Activated CD4-positive, alpha-beta T cell treated with anti-CD3 and anti-CD28 coated beads, Interleukin-2, amount 10 ng/mL, durations not matched to agents 24 days and 14 days (primary cell): ENCODE results near the gene LIN37. TPM values are rescaled to one million over a fixed set of nuclear protein-coding genes. Genes with fewer than 3 reads are reported as not detected.
"Not testable (repeated sequence)": the region's sequence is repeated elsewhere in the genome, so short reads cannot be mapped to it uniquely, and the experiment has no call there.

ENCODE experiments used
- DNase-seq: peaks from one replicate; pipeline ENCODE4 v3.0.0; 2022
- H3K27ac Mint-ChIP-seq: one replicate; pipeline ENCODE4 v1.8.0; 2022; ENCODE audit warnings: mild to moderate bottlenecking, mixed read lengths
- H3K27me3 Mint-ChIP-seq: one replicate; pipeline ENCODE4 v1.8.0; 2022; ENCODE audit warnings: mixed read lengths
- H3K36me3 Mint-ChIP-seq: one replicate; pipeline ENCODE4 v1.8.0; 2022; ENCODE audit warnings: low read depth, mild to moderate bottlenecking, mixed read lengths
- H3K4me1 Mint-ChIP-seq: one replicate; pipeline ENCODE4 v1.8.0; 2021; ENCODE audit warnings: mixed read lengths
- H3K4me3 Mint-ChIP-seq: one replicate; pipeline ENCODE4 v1.8.0; 2022; ENCODE audit warnings: mild to moderate bottlenecking, moderate library complexity, mixed read lengths
- H3K9me3 Mint-ChIP-seq: one replicate; pipeline ENCODE4 v1.8.0; 2021; ENCODE audit warnings: mixed read lengths
- intact Hi-C: fragments of 100-400 bp; cut with micrococcal nuclease; formaldehyde crosslinking; loops from one replicate; pipeline ENCODE4 v1.15.1; 2023
- total RNA-seq: library from RNA; stranded (reverse); gene quantifications from 2 replicates; pipeline ENCODE4 v1.2.3, GENCODE V29; 2022

The LIN37 gene
- total RNA-seq, 1 donor from 2014 or later, result 11.1 TPM

DNA sequence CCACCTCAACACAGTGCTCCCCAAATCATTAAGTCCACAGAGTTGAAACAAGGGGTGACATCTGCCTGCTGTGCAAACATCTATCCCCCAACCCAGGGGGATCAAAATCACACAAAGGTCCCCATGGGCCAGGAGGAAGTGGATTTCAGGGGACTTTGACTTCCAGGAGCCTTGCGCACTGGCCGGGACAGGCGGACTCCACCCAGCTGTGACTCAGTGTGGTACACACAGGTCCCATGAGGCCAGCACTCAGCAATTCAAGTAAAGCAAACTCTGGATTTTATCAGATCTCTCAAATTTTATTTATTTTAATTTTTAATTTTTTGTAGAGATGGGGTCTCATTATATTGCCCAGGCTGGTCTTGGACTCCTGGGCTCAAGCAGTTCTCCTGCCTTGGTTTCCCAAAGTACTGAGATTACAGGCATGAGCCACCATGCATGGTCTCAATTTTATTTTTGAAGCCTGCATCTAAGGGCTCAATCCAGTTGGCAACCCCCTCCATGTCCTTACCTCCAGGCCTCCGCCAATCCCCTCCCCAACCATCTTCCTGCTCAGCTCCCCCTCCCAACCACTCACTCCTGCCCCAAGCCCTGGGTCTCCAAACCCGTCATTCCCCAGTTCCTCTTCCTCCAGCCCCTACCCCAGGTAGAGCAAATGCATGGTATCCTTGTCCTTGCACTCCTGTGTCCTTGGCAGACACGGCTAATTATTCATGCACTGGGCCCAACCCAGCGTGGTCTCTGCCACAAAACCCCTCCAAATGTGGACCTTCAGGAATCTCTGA lies 45.2 kb downstream of the LIN37 start:
- DNase-seq, result no peak
- Mint-ChIP-seq H3K4me1 (peaks cover 4% of the 10 kb centered on the region), H3K4me3 (no peak overlapping the region), H3K27me3 (peaks cover 29% of the 10 kb centered on the region), H3K36me3 (no peaks in the 10 kb centered on the region), H3K9me3 (no peaks in the 10 kb centered on the region), H3K27ac (no peak overlapping the region)
- intact Hi-C loops, result no loop called here

DNA sequence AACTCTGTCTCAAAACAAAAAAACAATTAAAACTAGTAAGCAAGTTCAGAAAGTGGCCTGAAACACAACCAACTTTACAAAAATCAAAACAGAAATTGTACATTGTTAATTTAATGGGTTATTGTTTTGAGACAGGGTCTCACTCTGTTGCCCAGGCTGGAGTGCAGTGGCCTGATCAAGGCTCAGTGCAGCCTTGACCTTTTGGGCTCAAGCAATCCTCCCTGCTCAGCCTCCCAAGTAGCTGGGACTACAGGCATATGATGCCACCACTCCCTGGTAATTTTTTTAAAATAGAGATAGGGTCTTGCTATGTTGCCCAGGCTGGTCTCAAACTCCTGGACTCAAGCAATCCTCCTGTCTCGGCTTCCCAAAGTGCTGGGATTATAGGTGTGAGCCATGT lies 47.2 kb downstream of the LIN37 start:
- DNase-seq, H3K27ac Mint-ChIP-seq, H3K4me3 Mint-ChIP-seq, intact Hi-C loops, H3K4me1 Mint-ChIP-seq, H3K36me3 Mint-ChIP-seq, H3K9me3 Mint-ChIP-seq: not testable (repeated sequence)
- peaks cover 32% of the 10 kb centered on the region for H3K27me3 Mint-ChIP-seq

GRCh38 chr19:35796645-35797542 lies 48.5 kb downstream of the LIN37 start:
- H3K27me3 Mint-ChIP-seq, result peaks cover 32% of the 10 kb centered on the region
- H3K36me3 Mint-ChIP-seq, result no peaks in the 10 kb centered on the region
- intact Hi-C loops, result no loop called here
- no peak for DNase-seq
- peak overlapping the region; percentile 28 for H3K4me3 Mint-ChIP-seq
- peaks cover 4% of the 10 kb centered on the region for H3K4me1 Mint-ChIP-seq
- H3K9me3 Mint-ChIP-seq, result no peaks in the 10 kb centered on the region
- H3K27ac Mint-ChIP-seq, result no peak overlapping the region

GRCh38 chr19:35797663-35798062 lies 49.3 kb downstream of the LIN37 start:
- Mint-ChIP-seq H3K27me3 (peaks cover 32% of the 10 kb centered on the region), H3K36me3 (no peaks in the 10 kb centered on the region), H3K4me1 (peaks cover 4% of the 10 kb centered on the region), H3K27ac (no peak overlapping the region), H3K4me3 (no peak overlapping the region), H3K9me3 (no peaks in the 10 kb centered on the region)
- intact Hi-C loops, result no loop called here
- no peak for DNase-seq

DNA sequence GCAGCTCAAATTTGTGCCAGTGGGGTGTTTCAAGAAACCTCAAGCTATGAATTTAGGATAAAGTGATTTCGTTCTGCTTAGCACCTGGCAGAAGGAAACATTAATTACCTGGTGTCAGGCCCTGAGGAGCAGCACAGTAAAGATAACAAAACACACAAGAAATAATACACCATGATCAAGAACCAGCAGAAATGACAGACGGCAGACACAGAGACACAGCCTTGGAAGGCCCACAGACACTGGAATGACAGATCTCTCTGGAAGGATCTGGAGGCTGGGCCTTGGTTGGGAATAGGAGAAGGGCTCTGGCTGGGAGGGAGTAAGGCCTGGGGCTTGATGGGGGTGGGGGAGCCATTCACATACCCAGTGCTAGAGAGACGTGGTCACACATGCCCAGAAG lies 53.5 kb downstream of the LIN37 start:
- Mint-ChIP-seq H3K4me1 (peaks cover 11% of the 10 kb centered on the region), H3K4me3 (no peak overlapping the region), H3K27ac (no peak overlapping the region), H3K36me3 (no peaks in the 10 kb centered on the region), H3K9me3 (no peaks in the 10 kb centered on the region), H3K27me3 (peaks cover 16% of the 10 kb centered on the region)
- no peak for DNase-seq
- intact Hi-C loops, result no loop called here

Other genes with a start within 250 kb of the LIN37 start
- gene DMKN, start 234.9 kb upstream of the LIN37 start, total RNA-seq, result not detected in 2 replicates
- gene SBSN, start 220.3 kb upstream of the LIN37 start, total RNA-seq, result not detected in 2 replicates
- gene GAPDHS, start 215.1 kb upstream of the LIN37 start, total RNA-seq, result not detected in 2 replicates
- gene TMEM147, start 202.9 kb upstream of the LIN37 start, total RNA-seq, result 132 and 134 TPM in 2 replicates
- not detected in 2 replicates for gene ATP4A, start 184.9 kb upstream of the LIN37 start, total RNA-seq
- not detected in 2 replicates for gene PMIS2, start 162.4 kb upstream of the LIN37 start, total RNA-seq
- gene HAUS5, start 135.8 kb upstream of the LIN37 start, total RNA-seq, result 45.8 TPM in 2 replicates
- gene RBM42, start 119.5 kb upstream of the LIN37 start, total RNA-seq, result 114 and 115 TPM in 2 replicates
- 0.93 and 1.1 TPM in 2 replicates for gene ETV2, start 106.8 kb upstream of the LIN37 start, total RNA-seq
- gene COX6B1, start 100.3 kb upstream of the LIN37 start, total RNA-seq, result 451 and 472 TPM in 2 replicates
- gene UPK1A, start 82.1 kb upstream of the LIN37 start, total RNA-seq, result 0.77 and 0.92 TPM in 2 replicates
- 140 and 142 TPM in 2 replicates for gene ZBTB32, start 44.0 kb upstream of the LIN37 start, total RNA-seq
- gene KMT2B, start 30.6 kb upstream of the LIN37 start, total RNA-seq, result 60.0 and 64.5 TPM in 2 replicates
- gene IGFLR1, start 6.1 kb upstream of the LIN37 start, total RNA-seq, result 62.4 and 75.2 TPM in 2 replicates
- gene U2AF1L4, start 3.2 kb upstream of the LIN37 start, total RNA-seq, result 26.9 and 28.2 TPM in 2 replicates
- 44.9 and 46.7 TPM in 2 replicates for gene PSENEN, start 2.9 kb upstream of the LIN37 start, total RNA-seq
- 0.42 TPM in 1 of 2 replicates, not detected in the other for gene HSPB6, start 8.5 kb downstream of the LIN37 start, total RNA-seq
- 35.2 and 43.6 TPM in 2 replicates for gene PROSER3, start 9.6 kb downstream of the LIN37 start, total RNA-seq
- 24.6 and 26.4 TPM in 2 replicates for gene ARHGAP33, start 27.0 kb downstream of the LIN37 start, total RNA-seq
- gene PRODH2, start 64.3 kb downstream of the LIN37 start, total RNA-seq, result not detected in 2 replicates
- gene NPHS1, start 103.9 kb downstream of the LIN37 start, total RNA-seq, result 0.28 TPM in 1 of 2 replicates, not detected in the other
- 1.8 and 2.1 TPM in 2 replicates for gene KIRREL2, start 108.3 kb downstream of the LIN37 start, total RNA-seq
- 2.0 and 2.4 TPM in 2 replicates for gene APLP1, start 120.0 kb downstream of the LIN37 start, total RNA-seq
- gene NFKBID, start 152.0 kb downstream of the LIN37 start, total RNA-seq, result 146 and 150 TPM in 2 replicates
- gene HCST, start 154.0 kb downstream of the LIN37 start, total RNA-seq, result 46.1 and 48.4 TPM in 2 replicates
- not detected in 2 replicates for gene TYROBP, start 159.7 kb downstream of the LIN37 start, total RNA-seq
- gene LRFN3, start 187.8 kb downstream of the LIN37 start, total RNA-seq, result 11.0 and 11.6 TPM in 2 replicates
- 21.4 and 23.1 TPM in 2 replicates for gene SDHAF1, start 246.6 kb downstream of the LIN37 start, total RNA-seq